HG03565 (cell line): ENCODE results near the gene TUBB2A.
"Not testable (repeated sequence)": the region's sequence is repeated elsewhere in the genome, so short reads cannot be mapped to it uniquely, and the experiment has no call there.

ENCODE experiments used
- ATAC-seq: cut with Tn5 transposase; IDR thresholded peaks from one replicate; pipeline ENCODE4 v1.9.1; 2021; ENCODE audit warnings: mild to moderate bottlenecking, moderate library complexity; ENCODE audit not compliant: unreplicated experiment

Gene TUBB2A

DNA sequence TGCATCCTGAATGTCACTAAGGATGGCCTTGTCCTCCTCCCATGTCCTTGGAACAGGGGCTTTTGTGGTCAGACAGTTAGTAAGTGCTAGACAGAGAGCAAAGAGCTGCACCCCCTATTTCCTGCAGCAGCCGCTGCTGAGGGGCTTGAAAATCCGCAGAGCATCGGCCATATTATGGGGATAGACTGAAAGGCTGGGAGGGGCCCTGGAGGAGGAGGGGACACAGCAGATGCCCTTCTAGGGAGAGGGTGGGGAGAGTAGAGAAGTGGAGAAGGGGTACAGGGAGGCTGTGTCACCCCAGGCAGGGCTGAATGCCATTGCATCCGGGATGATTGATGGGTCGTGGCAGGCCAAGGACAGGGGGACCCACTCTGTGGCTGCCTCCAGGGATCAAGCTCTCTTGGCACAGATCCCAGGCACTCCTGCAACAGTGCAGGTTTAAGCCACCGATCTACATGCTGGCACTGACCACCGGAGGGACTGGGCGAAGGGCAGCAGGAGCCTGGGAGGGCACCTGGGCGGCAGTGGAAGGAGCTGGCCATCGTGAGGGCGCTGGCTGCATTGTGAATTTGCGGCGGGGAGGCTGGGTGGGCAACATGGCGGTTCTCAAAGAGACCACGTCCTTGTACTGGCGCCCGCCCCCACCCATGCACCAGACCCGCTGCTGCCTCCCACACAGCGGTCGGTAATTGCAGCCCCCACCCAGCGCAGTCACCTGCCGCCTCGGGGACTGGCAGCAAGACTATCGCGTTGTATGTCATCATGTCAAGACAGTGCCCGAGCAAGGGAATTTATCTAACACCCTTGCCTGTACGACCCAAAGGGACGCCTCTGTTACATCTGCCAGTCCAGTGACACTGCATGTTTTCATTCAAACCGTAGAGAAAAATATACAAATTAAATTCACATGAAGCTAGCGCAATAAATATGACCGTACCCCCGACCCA, 887 bp downstream of the TUBB2A start:
- not testable (repeated sequence) for ATAC-seq

DNA sequence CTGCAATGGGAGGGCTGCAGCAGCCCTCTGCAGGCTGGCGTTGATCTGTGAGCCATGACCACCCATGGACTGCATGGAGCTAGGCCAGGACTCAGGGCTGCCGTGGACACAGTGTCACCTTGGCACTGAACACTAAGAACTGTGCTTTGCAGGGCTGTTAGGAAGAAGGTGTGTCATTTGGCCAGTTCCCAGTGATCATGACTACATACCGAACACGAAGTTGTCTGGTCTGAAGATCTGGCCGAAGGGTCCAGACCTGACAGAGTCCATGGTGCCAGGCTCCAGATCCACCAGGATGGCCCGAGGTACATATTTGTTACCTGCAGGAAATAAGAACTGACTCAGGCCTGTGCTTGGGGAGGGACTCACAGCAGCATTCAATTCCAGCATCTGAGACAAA, 1.9 kb downstream of the TUBB2A start:
- ATAC-seq, result not testable (repeated sequence)

DNA sequence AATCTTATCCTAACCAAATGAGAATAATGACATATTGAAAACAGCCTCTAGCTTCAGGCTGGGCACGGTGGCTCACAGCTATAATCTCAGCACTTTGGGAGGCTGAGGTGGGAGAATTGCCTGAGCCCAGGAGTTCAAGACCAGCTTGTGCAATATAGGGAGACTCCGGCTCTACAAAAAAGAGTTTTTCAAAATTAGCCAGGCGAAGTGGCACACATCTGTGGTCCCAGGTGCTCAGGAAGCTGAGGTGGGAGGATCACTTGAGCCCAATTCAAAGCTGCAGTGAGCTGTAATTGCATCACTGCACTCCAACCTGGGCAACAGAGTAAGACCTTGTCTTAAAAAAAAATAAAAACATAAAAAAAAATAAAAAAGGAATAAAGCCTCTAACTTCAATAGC, 4.7 kb downstream of the TUBB2A start:
- no peak for ATAC-seq

DNA sequence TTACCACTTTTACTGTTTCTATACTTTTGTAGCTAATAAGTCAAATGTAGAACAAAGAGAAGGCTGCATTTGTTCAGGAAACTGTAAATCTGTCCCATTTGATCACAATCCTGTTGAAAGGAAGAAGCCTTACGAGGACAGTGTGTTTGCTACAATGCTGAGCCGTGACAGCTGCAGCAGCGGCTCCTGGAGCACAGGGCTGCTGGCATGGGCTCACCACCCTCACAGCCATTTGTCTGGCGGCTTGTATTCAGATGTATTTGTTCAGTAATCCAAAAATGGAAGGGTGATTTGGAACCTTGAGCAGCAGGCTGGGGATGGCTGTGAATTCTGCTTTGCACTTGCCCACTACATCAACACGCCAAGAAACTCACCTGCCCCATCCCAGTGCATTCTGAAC, 5.7 kb downstream of the TUBB2A start:
- no peak for ATAC-seq

DNA sequence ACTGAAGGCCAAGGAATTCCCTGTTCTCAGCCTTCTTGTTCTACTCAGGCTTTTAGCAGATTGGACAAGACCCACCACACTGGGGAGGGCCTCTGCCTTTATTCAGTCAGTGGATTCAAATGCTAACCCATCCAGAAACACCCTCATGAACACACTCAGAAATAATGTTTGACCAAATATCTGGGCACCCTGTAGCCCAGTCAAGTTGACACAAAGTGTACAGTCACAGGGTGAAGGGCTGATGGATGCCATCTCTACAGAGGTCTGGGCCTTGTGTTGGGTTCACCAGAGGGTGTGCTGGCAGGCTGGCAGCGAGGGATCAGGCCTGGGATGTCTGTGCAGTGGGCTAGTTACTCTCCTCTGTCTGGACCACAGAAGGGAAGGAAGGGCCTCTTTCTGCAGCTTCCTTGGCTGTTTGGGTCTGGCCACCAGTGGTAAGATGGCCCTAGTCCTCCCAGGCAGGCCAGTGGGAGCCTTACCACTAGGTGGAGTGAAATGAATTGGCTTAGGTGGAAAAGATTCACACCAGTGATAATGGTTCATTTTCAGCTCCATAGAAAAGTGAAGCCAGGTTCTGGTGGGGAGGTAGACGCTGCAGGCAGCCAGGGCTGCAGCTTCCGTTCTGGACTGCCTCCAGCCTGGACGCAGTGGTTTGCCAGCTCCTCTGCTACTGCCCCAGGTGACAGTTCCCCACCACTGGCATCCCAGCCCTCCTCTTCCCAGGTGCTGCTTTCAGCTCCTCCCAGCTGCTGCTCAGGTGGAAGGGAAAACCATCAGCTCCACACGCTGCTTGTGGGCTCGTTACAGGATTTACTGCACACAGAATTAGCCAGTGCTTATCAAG, 9.2 kb downstream of the TUBB2A start:
- no peak for ATAC-seq

DNA sequence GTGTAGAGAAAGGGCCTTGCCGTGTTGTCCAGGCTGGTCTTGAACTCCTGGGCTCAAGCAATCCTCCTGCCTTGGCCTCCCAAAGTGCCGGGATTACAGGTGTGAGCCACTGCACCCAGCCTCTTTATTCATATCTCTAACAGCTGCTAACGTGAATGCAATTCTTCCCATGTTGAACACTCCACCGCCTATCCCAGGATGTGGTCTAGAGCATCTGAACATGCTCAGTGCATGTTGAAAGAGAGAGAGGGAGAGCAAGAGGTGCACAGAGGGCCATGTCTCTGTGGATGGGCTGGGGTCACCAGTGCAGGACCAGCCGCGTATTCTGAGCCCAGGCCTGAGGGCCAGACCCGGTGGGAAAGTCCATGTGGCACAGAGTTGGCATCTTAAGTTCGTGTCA, 12.8 kb downstream of the TUBB2A start:
- ATAC-seq, result no peak

DNA sequence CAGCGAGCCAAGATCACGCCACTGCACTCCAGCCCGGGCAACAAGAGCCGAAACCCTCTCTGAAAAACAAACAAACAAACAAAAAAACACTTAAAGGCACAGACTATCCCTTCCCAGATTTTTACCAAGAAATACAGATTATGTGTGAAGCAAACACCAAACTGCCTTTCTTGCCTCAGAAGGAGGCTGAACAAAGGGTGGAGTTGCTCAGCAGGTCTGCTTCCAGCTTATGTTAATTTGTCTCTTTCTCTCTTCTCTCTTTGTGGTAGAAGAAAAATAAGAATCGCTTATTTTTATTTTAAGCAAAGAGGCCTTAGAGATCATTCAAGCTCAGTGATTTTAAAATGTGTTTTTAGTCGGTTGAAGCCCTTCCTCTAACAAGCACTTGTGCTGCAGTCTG, 14.2 kb downstream of the TUBB2A start:
- no peak for ATAC-seq

DNA sequence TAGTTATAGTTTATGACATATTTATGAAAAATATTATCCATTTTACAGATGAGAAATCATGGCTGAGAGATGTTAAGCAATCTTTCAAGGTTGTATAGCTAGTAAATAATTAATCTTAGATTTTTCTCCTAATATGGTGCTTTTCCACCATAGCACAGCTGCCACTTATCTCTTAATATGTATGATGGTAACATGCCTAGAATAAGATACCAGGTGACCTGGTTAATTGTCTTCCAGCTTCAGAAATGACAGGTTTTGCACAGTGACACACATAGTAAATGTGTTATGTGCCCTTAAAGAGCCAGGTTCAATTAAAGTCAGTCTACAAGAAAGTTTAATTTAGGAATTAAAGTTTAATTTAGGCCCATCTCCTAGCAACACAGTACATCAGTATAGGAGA, 14.8 kb downstream of the TUBB2A start:
- ATAC-seq, result no peak

DNA sequence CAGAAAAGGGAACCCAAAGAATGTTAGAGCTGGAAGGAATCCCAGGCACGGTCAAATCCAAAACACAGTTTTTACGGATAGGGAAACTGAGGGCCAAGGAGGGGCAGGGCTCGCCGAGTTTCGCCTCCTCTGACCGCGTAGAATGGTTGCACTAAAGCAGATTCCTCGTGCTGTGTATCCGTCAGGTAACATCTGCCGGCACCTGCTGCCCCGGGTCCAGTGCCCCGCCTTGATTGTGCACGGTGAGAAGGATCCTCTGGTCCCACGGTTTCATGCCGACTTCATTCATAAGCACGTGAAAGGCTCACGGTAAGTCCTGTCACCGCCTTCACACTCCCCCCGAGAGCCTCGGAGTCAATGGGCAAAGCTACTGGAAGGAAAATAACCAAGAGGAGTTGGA, 17.1 kb downstream of the TUBB2A start:
- ATAC-seq, result no peak

DNA sequence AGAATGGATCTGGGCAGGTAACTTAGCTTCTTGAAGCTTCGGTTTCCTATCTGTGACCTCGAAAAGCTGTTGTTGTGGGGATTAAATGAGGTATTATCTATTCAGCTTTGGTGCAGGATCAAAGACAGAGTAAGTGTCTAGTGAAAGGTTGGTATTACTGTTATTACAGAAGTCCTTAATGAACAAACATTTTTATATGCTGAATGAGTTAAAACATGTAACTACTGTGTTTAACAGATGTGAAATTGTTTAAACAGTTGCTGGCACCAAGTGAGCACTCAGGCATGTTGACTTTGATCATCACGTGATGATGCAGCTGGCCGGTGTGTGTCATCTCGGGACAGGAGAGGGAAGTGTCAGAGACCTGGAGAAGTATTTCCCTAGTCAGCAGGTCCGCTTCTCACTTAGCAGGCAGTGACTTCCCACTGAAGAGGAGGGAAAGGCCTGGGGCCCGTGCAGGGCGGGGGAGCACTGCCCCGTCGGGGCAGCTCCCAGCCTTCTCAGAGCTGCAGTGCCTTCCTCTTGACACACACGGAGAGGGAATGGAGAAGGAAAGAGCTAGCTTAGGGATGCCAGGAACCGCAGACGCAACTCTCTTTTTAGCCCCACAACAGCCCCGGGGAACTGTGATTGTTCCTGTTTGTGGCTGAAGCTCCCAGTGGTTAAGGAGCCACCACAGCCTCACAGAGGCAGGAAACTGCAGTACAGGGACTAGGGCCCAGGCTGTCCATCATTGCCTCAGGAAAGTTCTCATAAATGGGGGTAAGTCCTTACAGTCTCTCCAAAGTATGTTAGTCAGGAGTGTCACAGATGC, 18.0 kb downstream of the TUBB2A start:
- no peak for ATAC-seq

DNA sequence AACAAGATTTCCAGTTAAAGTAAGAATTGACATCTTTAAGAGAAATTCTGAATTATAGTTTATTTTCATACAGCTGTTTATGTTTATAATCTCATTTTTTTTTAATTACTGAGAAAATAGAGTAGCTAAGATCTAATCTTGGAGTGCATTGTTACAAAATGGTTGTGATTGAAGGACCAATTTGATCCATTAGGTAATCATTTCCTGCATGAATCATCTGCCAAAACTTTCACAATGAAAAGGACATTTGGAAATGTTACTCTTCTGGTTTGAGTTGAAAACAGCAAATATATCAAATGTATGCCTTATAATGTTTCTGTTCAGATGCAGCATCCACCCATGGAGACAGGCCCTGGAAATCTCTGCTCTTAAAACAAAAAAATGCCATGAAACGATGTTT, 19.0 kb downstream of the TUBB2A start:
- ATAC-seq, result no peak

DNA sequence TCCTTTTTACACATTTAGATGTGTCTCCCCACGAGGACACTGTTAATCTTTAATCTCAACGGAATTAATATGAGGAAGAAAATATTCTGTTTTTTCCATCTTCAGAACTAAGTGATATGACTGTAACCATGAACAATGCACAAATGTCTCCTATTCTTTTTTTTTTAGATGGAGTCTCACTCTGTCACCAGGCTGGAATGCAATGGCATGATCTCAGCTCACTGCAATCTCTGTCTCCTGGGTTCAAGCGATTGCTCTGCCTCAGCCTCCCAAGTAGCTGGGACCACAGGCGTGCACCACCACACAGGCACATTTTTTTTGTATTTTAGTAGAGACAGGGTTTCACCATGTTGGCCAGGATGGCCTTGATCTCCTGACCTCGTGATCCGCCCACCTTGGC, 19.5 kb downstream of the TUBB2A start:
- not testable (repeated sequence) for ATAC-seq

DNA sequence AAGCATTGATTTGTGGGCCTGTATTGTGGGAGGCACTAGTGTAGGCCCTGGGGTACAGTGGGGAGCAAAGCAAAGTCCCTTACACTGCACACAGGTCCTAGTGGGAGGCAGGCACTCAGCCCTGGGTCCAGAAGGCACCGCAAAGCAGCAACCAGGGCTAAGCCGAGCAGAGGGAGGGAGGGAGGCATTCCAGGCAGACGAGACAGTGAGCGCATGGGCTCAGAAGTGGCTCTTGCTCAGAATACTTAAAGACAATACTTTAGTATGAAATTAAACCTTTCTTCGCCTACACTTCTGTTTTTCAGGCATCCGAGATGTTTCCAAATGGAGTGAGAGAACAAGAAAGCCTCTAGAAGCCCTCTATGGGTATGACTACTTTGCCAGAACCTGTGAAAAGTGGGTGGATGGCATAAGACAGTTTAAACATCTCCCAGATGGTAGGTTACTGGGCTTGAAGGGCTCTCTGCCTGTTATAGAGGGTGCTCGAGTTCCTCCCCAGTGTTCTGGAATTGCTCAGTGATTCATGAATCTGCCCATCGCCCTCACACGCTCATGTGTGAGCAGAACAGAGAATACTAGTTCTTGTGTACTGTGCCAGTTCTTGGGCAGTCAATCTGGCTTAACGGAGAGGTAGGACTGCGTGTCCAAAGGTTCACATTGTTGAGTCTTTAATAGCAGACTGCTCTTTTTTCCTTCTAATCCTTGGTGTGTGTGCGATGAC, 20.1 kb downstream of the TUBB2A start:
- no peak for ATAC-seq

DNA sequence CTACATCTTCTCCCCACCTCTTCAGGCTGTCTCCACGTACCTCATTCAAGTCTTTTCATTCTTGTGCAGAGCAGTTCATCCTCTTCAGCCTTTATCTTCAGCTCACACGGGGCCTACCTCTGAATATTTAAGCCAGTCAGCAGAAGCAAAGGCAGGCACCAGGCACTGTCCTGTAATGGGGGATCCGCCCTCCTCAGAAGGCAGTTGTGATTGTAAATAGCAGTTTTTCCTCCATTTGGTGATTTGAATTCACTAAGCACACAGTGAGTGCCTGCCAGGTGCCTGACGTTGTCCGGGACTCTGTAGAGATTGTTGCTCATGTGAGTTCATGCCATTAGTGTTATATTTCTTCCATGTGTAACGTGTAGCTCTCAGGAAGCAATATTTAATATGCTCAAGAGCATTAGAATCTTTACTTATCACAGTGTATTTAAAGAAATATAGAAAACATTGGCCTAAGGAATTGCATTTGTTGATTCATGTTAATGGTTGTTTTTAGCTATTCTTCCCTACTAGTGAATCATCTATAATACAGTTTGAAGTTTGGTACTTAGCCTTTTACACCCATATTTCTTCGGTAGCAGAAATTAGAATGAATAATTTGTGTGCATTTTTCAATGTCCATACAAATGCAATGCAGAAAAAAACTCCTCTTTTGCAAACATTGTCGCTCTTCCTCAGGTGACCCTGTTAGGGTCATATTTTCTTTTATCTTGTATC, 20.9 kb downstream of the TUBB2A start:
- ATAC-seq, result no peak

DNA sequence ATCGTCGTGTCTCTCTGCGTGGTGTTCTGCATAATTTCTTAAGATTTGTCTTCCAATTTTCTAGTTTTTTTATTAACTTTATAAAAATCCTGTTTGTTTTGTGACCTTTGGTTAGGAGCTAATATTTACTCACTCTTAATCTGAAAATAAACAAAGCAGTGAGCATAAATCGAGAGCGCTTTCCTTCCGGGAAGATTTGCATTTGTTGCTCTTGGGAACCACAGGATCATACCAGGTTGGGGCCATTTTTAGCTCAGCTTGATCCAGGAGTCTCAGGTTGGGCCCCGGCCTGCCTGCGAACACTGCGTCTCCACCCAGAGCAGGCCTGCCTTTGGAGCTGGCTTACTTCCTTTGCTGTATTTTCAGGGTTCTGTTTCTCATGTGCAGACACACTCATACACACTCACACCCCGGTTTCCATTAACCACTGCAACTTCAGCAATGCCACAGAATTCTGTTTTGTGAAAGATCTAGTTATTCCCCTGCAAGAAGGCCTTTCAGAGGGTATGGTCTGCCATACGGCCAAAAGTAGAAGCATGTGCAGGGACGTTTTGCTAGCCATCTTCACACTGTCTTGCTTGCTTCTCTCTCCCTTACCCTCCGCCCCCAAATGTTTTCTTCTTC, 21.6 kb downstream of the TUBB2A start:
- ATAC-seq, result no peak

DNA sequence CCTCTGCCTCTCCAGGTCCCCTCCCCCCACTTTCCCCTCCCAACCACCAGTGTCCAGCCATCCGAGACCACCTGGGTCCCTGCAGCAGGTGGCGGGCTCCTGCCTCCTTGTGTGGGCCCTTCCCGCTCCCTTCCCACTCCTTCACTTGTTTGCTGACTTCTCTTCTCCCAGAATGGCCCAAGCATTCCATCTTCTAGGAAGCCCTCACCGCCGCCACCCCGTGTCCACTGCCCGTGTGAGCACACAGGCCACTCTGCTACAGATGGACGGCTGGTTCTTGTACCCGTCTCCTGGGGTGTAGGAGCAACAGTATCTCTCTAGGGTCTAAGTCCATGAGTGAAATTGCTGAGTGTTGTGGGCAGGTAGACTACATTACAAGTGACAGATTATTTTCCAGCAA, 23.8 kb downstream of the TUBB2A start:
- ATAC-seq, result no peak

DNA sequence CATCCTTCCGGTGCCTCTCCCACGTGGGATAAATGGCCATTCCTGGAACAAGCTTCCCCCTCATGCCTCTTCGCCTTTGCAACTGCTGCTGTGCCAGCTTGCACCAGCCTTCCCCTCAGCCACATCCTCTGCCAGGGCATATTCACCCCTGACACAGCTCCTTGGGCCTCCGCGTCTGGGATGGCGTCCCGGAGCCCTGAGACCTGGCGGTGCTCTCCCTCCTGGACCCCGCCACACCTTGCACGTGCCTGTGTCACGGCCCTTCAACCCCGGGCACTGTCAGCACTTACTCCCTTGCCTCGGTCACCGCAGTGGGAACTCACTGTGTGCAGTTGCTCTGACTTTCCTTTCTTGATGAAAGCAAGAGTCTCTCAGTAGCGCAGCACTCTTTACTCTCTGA, 25.6 kb downstream of the TUBB2A start:
- no peak for ATAC-seq

DNA sequence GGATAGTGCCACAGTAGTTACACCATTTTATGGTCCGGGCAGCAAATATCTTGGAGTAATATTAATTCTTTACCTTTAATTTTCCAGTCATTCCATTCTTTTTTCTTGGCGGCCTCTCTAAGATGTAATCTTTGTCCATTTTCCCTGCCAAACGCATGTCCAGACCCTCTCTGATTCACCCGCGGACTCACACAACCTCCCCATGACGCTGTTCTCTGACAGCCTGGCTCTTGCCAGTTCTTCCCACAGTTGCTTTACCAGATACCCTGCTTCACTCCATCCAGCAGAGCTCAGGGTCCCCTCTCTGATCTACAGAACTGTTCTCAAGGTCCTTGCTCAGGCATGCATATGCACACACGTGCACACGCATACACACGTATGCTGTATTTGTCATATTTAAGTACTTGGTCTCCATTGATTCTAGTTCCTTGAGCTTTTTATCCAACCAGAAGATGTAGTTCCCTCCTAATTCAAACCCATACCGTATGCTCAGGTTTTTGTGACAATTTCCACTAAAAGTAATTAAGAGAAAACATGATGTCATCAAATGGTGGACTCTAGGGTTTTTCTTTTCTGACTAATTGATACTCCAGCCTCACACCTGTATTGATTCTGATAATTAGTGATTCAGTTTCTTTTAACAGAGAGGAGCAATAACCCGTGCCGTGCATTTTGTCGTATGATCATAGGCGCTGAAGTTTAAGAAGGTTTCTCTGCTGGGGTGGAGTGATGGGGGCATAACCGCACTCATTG, 28.8 kb downstream of the TUBB2A start:
- no peak for ATAC-seq

DNA sequence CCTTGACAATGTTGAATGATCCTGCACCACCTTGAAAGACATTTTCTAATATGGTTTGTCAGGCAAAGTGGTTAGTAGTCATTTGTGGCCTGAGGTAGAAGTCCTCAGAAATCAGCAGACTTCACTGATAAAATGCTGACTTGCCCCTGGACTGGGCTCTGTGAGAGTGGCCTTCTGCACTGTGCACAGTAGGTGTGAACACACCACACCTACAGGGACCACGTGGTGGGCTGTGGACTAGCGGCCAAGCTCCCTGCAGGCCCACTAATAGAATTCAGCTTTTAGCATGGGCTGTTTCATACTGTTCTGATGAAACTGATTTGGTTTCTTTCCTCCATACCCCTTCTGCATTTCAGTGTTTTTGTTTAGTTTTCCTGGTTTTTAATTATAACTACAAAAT, 31.5 kb downstream of the TUBB2A start:
- no peak for ATAC-seq
